ENCODE results near the gene SCRN3.
"Not testable (repeated sequence)": the region's sequence is repeated elsewhere in the genome, so short reads cannot be mapped to it uniquely, and the experiment has no call there.

The SCRN3 gene

GRCh38 chr2:174410039-174410438 is 14.5 kb downstream of the SCRN3 start:
- not testable (repeated sequence) for DNase-seq

DNA sequence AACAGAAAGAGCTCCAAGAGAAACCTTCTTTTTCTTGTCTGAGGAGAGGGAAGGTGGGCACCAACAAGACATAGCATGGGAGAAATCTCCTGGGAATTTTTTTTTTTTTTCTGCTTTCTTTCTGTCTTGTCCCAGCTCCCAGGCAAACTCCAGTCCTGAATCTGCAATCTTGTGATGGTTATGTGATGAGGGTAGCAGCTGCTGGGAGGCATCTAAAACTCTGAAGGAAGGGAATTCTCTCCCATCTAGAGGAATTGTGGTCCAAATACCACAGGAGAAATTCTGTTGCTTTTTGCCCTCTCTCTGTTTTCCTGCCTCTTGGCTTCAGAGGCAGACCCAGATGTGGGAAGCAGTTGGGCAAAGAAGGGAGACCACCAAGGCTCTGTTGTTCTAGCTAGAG is 16.7 kb downstream of the SCRN3 start:
- DNase-seq: no peak

- DNase-seq: no peak
Observed at GRCh38 chr2:174428214-174428613, 32.7 kb downstream of the SCRN3 start.

GRCh38 chr2:174430066-174430465 is 34.5 kb downstream of the SCRN3 start:
- DNase-seq: no peak

DNA sequence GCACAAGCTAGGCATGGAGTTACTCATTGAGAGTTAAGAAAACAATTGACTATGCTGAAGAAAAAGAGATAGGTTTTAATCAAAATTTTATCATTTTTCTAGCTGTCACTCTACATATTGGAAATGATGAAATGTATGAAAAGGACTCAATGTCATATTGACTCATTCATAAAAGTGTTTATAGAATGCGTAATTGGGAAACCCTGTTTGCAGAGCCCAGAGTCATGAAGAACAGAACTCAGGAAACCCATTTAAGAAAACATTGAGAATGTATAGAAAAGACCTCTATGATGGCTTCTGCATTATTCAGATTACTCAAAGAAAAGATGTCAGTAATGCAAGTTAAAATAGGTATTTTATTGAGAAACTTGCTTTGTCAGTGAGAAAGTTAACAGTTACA is 36.4 kb downstream of the SCRN3 start:
- no peak for DNase-seq

- no peak for DNase-seq
Observed at GRCh38 chr2:174436351-174436750, 40.8 kb downstream of the SCRN3 start.

GRCh38 chr2:174438146-174438886 is 42.8 kb downstream of the SCRN3 start:
- no peak for DNase-seq

- DNase-seq: no peak
Observed at GRCh38 chr2:174439323-174439722, 43.8 kb downstream of the SCRN3 start.

DNA sequence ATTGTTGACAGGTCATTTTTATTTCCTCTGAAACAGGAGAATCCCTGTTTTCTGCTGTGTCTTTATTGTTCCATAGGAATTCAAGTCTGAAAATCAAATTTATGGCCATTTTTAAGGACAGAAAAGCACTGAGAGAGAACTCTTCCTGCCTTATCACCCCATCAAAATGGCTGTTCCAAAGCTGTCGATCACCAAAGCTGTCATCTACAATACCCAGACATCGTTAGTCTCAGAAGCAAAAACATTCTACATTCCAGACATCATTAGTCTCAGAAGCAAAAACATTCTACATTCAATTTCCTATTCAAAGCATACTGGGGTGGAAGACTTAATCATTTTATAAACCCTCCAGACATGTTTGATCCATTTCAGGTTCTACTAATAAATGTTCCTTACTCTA is 44.4 kb downstream of the SCRN3 start:
- no peak for DNase-seq

DNA sequence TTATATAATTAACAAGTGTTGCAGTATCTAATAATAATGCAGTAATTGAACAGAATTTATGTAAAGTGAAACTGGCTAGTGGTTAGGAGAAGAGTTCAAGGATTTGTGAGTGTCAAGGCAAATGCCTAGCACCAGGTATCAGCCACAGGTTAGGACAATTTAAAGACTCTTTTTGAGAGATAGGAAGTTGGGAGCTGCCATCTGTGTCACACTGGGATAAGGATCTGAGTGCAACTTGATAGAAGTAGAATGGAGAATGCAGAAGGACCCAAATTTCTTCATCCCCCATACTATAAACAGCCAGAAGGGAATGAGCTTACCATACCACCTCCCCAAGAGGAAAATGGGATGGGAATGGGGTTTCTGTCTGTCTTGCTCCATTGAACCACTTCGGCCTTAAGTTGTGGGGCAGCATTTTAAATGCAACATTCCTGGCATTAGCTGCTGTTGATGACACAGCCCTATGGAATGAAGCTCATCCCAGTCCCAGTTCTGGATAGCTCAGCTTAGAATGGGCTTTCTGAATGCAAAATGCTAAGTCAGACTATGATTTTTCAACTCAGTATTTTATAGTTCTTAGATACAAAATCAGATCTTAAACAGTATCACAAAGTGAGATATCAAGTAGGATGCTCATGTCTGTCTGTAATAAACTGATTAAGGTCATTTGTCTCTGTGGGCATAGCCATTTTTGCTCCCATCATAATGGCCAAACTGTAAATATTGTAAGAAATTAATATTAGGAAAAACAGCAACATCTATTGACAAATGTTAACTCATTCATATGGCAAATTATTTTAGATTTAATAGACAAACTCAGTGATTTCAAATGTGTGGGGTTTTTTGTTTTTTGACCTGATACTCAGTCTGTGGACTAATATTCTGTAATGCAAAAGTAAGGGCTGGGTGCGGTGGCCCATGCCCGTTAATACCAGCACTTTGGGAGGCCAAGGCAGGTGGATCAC is 47.3 kb downstream of the SCRN3 start:
- peak; percentile 89 for DNase-seq

DNA sequence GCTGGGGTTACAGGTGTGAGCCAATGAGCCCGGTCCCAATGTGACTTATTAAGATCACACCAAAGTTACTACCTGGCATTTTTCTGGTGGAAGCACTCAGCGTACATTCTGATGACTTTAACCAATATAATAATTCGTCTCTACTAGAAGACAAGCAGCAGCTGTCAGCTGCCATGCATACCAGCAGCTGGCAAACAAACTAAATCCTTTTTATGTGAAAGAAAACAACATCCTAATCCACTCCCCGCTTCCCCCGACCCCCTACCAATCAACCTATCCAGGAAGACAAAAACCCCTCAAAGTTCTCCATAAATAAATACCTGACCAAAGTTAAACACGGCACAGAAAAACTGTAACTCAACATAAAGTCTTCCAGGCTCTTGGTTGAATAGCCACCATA is 49.2 kb downstream of the SCRN3 start:
- no peak for DNase-seq

DNA sequence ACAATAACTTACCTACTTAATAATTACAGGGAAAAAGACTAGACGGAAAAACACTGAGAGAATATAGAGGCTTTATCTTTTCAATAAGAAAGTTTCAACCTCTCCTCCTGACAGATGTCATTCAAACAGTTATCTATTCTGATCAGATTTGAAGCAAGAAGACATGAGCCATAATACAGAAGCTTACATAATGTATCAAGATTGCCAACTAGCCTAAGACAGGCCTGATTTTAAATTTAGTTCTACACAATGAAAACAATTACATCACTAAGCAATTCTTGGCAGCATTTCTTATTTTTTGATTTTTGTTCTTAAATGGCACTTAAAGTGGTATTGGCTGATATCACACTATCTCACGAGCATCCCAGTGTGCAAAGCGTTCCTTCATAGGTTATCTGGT is 49.7 kb downstream of the SCRN3 start:
- no peak for DNase-seq

DNA sequence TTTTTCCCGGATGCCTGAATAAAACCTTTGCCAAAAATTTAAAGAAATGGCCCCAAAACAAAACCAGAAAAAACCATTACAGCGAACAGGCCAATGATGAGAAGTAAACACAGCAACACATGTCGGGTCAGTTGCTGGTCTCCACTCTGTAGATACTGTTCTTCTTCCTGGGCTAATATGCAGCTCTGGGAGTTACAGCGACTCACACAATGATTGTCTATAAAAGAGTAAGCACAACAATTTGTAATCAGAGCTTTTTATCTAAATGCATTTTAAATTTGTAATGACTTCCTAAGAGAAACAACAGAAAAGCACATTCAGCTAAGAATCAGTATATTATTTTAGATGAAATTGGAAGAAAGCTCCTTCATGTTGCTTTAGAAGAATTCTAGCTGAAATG is 51.0 kb downstream of the SCRN3 start:
- no peak for DNase-seq

DNA sequence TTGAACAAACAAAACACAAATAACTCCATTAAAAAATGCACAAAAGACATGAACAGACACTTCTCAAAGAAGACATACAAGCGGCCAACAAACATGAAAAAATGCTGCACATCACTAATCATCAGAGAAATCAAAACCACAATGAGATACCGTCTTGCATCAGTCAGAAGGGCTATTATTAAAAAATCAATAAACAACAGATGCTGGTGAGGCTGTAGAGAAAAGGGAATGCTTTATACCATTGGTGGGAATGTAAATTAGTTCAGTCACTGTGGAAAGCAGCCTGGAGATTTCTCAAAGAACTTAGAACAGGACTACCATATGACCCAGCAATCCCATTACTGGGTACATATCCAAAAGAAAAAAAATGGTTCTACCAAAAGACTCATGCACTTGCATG is 53.5 kb downstream of the SCRN3 start:
- DNase-seq: no peak

DNA sequence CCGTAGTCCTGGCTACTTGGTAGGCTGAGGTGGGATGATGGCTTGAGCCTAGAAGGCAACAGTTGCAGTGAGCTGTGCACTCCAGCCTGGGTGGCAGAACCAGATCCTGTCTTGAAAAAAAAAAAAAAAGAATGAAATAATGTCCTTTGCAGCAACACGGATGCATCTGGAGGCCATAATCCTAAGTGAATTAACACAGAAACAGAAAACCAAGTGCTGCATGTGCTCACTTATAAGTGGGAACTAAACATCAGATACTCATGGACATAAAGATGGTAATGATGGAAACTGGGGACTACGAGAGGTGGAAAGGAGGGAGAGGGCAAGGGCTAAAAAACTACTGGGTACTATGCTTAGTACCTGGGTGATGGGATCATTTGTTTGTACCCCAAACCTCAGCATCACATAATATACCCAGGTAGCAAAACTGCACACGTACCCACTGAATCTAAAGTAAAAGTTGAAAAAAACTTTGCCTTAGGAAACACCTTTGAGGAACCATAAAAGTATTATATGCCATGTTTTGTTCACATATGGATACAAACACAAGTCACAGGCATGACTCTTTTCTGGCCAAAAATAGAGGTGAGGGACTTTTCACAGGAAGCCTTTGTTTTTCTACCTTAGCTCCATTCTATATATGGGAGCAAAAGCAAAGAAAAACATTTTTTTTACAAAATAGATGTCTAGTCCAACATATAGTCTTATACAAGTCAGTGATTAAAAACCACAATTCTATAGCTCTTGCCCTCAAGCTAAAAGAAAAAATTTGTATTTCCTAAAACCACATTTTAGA is 54.7 kb downstream of the SCRN3 start:
- no peak for DNase-seq

DNA sequence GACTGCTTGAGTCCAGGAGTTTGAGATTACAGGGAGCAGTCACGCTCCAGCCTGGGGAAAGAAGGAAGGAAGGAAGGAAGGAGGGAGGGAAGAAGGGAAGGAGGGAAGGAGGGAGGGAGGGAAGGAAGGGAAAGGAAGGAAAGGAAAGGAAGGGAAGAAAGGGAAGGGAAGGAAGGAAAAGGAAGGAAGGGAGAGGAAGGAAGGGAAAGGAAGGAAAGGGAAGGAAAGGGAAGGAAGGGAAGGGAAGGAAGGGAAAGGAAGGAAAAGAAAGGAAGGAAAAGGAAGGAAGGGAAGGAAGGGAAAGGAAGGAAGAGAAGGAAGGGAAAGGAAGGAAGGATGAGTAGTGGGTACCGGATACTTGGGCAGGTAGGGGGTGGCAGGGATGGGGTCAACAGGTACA is 59.0 kb downstream of the SCRN3 start:
- DNase-seq: no peak

- DNase-seq: no peak
Observed at GRCh38 chr2:174461221-174461620, 65.7 kb downstream of the SCRN3 start.

DNA sequence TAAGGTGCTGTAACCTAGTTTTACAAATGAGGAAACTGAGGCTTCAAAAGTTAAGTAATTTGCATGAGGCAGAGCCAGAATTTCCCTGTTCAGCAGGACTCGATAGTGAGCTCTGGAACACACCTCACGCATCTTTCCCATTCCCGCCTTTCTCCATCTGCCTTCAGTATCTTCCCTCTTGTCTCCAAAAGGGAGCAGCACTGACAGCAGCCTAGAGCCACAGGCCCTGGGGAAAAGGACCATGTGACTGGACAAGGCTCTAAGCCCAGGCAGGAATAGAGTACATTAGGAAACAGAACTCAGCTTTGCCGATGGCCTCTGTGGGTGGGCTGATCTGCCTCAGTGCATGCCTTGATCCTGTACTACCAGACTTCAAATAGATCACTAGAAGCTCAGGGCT is 69.8 kb downstream of the SCRN3 start:
- DNase-seq: no peak

GRCh38 chr2:174473796-174474195 is 78.3 kb downstream of the SCRN3 start:
- DNase-seq: peak; percentile 16

DNA sequence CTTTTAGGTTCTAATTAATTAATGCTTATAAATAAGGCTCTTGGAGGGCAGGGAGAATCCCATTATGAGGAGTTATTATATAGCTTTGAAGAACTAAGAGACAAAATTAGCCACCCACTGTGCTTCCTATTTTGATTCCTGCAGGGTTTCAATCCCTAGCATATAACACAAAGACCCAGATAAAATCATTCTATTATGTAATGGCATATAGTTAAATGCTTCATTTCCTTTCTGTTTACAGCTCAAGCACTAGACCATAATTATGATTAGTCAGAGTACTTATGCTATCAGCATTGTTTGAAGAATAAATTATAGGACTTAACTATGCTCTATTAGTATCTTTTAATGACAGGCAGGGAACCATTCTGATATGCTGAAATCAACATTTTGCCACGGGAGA is 82.2 kb downstream of the SCRN3 start:
- no peak for DNase-seq

Measured in fibroblast of upper back skin (primary cell).